GM23338 (cell line): ENCODE data around the gene POLR3G. TPM values are rescaled to one million over a fixed set of nuclear protein-coding genes. Genes with fewer than 3 reads are reported as not detected.

ENCODE experiments used
- ATAC-seq: fragments of 200-7000 bp; cut with Tn5 transposase; 3 replicates; pipeline ENCODE4 v1.9.1; 2020
- DNase-seq: peaks from one replicate; pipeline ENCODE4 v3.0.0-alpha.2; 2015; ENCODE audit warnings: low spot score
- H2AFZ ChIP-seq: fragments of 200-600 bp; sonication (generic); 2 replicates; pipeline ENCODE4 v1.8.0; 2016; ENCODE audit warnings: antibody characterized with exemption, mild to moderate bottlenecking, moderate library complexity
- H3F3A ChIP-seq: fragments of 200-600 bp; sonication (generic); replicated peaks from 2 replicates; pipeline ENCODE4 v1.8.0; 2017; ENCODE audit warnings: antibody characterized with exemption, mixed run types, low read depth
- H3K27ac ChIP-seq: fragments of 200-600 bp; sonication (generic); 2 replicates; pipeline ENCODE4 v1.6.1; 2016; ENCODE audit warnings: low read depth
- H3K27me3 ChIP-seq: fragments of 200-600 bp; sonication (generic); 2 replicates; pipeline ENCODE4 v1.8.0; 2016; ENCODE audit warnings: mild to moderate bottlenecking, mixed run types, moderate library complexity; ENCODE audit not compliant: insufficient read depth
- H3K36me3 ChIP-seq: fragments of 200-600 bp; sonication (generic); 2 replicates; pipeline ENCODE4 v1.8.0; 2016; ENCODE audit warnings: mild to moderate bottlenecking; ENCODE audit not compliant: insufficient read depth
- H3K4me1 ChIP-seq: fragments of 200-600 bp; sonication (generic); 2 replicates; pipeline ENCODE4 v1.8.0; 2016; ENCODE audit warnings: mild to moderate bottlenecking, moderate library complexity; ENCODE audit not compliant: insufficient read depth
- H3K4me2 ChIP-seq: fragments of 200-600 bp; sonication (generic); 2 replicates; pipeline ENCODE4 v1.7.1; 2017; ENCODE audit warnings: mixed run types
- H3K4me3 ChIP-seq: fragments of 200-600 bp; sonication (generic); 2 replicates; pipeline ENCODE4 v1.6.1; 2016; ENCODE audit warnings: mixed run types
- H3K79me2 ChIP-seq: fragments of 200-600 bp; sonication (generic); replicated peaks from 2 replicates; pipeline ENCODE4 v1.8.0; 2017; ENCODE audit warnings: mild to moderate bottlenecking; ENCODE audit not compliant: insufficient read depth
- H3K9me2 ChIP-seq: fragments of 200-600 bp; sonication (generic); 2 replicates; pipeline ENCODE4 v1.8.0; 2017; ENCODE audit not compliant: insufficient read depth
- H4K20me1 ChIP-seq: fragments of 200-600 bp; sonication (generic); replicated peaks from 2 replicates; pipeline ENCODE4 v1.8.0; 2017; ENCODE audit warnings: mild to moderate bottlenecking; ENCODE audit not compliant: insufficient read depth
- H3K27ac Mint-ChIP-seq: 2 replicates; pipeline ENCODE4 v1.8.0; 2020; ENCODE audit warnings: inconsistent platforms, mild to moderate bottlenecking, moderate library complexity, mixed read lengths
- H3K27me3 Mint-ChIP-seq: 3 replicates; pipeline ENCODE4 v1.8.0; 2022; ENCODE audit warnings: low read depth, mild to moderate bottlenecking, moderate library complexity, mixed read lengths, inconsistent platforms; ENCODE audit not compliant: insufficient read depth, poor library complexity
- H3K36me3 Mint-ChIP-seq: 3 replicates; pipeline ENCODE4 v1.8.0; 2021; ENCODE audit warnings: low read depth, mild to moderate bottlenecking, inconsistent platforms, moderate library complexity, mixed read lengths
- H3K4me1 Mint-ChIP-seq: 3 replicates; pipeline ENCODE4 v1.8.0; 2020; ENCODE audit warnings: mild to moderate bottlenecking, inconsistent platforms, mixed read lengths
- H3K4me3 Mint-ChIP-seq: 3 replicates; pipeline ENCODE4 v1.8.0; 2021; ENCODE audit warnings: moderate library complexity, mild to moderate bottlenecking, inconsistent platforms, mixed read lengths
- H3K9me3 Mint-ChIP-seq: 3 replicates; pipeline ENCODE4 v1.8.0; 2020; ENCODE audit warnings: moderate library complexity, mild to moderate bottlenecking, inconsistent platforms, mixed read lengths
- EZH2 ChIP-seq: fragments of 200-600 bp; sonication (generic); IDR thresholded peaks from one replicate; pipeline ENCODE4 v1.8.0; 2017; ENCODE audit warnings: antibody characterized with exemption, mild to moderate bottlenecking, low read depth; ENCODE audit not compliant: unreplicated experiment
- JUNB ChIP-seq: IDR thresholded peaks from one replicate; pipeline ENCODE4 v1.6.1; 2016; ENCODE audit warnings: antibody characterized with exemption; ENCODE audit not compliant: unreplicated experiment
- NANOG ChIP-seq: IDR thresholded peaks from 2 replicates; pipeline ENCODE4 v1.6.1; 2016; ENCODE audit warnings: antibody characterized with exemption, borderline replicate concordance
- POLR2AphosphoS5 ChIP-seq: IDR thresholded peaks from 2 replicates; pipeline ENCODE4 v1.6.1; 2016; ENCODE audit warnings: antibody characterized with exemption, low read depth
- REST ChIP-seq: IDR thresholded peaks from one replicate; pipeline ENCODE4 v1.6.1; 2018; ENCODE audit warnings: antibody characterized with exemption; ENCODE audit not compliant: unreplicated experiment
- ZNF331 ChIP-seq: fragments of 250-450 bp; sonication (Bioruptor Pico); IDR thresholded peaks from 2 replicates; pipeline ENCODE4 v1.5.0; 2020; ENCODE audit warnings: low read depth, mild to moderate bottlenecking, moderate library complexity
- polyA plus RNA-seq: library from polyadenylated mRNA; unstranded; fragments of >200 nt; fragmentation: Nextera tagmentation; extraction: Ambion mirVana; gene quantifications from 2 replicates; pipeline ENCODE4 v1.2.1, GENCODE V29; 2016
- total RNA-seq: library from RNA; depleted of rRNA; stranded (reverse); fragments of >200 nt; shearing (Covaris generic); gene quantifications from 2 replicates; pipeline ENCODE4 v1.2.3, GENCODE V29; 2014
- TF ChIP-seq, protein P1 (sequence below): fragments of 250-450 bp; sonication (Bioruptor Pico); IDR thresholded peaks from 2 replicates; pipeline ENCODE4 v1.5.0; 2020; ENCODE audit warnings: mild to moderate bottlenecking, moderate library complexity
- TF ChIP-seq, protein P2 (sequence below), 2 experiments: fragments of 200-600 bp in 1 of 2; sonication (generic) in 1 of 2; conservative IDR thresholded peaks; 2 replicates each; pipeline versions ENCODE4 v1.5.1 to v1.6.1; 2016 to 2017; ENCODE audit warnings: antibody characterized with exemption in 2 of 2, low read depth in 2 of 2, mild to moderate bottlenecking in 2 of 2, moderate library complexity in 1 of 2
- TF ChIP-seq, protein P3 (sequence below): IDR thresholded peaks from 2 replicates; pipeline ENCODE4 v1.6.1; 2016; ENCODE audit warnings: antibody characterized with exemption

The POLR3G gene
- total and polyA plus RNA-seq, 2 experiments from 2014 or later, result 147 to 376 TPM

DNA sequence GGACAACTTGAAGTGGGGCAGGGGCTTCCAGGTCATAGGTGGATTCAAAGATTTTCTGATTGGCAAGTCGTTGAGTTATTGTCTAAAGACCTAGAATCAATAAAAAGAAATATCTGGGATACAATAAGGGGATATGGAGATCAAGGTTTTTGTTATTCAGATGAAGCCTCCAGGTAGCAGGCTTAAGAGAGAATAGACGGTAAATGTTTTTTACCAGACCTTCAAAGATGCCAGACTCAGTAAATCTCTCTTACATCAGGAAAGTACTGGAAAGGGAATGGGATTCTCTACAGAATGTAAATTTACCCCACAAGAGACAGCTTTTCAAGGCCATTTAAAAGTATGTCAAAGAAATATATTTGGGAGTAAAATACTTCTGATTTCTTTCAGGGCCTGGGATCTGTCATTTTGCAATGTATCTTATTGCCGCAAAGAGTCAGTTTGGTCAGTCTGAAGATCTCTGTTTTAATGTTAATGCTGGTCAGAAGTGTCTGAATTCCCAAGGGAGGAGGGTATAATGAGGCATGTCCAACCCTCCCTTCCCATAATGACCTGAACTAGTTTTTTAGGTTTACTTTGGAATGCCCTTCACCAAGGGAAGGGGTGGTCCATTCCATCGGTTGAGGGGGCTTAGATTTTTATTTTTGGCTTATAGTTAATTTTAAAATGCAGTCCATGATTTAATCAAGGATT is 68.3 kb downstream of the POLR3G start (continued):
- TF ChIP-seq, protein P1, sequence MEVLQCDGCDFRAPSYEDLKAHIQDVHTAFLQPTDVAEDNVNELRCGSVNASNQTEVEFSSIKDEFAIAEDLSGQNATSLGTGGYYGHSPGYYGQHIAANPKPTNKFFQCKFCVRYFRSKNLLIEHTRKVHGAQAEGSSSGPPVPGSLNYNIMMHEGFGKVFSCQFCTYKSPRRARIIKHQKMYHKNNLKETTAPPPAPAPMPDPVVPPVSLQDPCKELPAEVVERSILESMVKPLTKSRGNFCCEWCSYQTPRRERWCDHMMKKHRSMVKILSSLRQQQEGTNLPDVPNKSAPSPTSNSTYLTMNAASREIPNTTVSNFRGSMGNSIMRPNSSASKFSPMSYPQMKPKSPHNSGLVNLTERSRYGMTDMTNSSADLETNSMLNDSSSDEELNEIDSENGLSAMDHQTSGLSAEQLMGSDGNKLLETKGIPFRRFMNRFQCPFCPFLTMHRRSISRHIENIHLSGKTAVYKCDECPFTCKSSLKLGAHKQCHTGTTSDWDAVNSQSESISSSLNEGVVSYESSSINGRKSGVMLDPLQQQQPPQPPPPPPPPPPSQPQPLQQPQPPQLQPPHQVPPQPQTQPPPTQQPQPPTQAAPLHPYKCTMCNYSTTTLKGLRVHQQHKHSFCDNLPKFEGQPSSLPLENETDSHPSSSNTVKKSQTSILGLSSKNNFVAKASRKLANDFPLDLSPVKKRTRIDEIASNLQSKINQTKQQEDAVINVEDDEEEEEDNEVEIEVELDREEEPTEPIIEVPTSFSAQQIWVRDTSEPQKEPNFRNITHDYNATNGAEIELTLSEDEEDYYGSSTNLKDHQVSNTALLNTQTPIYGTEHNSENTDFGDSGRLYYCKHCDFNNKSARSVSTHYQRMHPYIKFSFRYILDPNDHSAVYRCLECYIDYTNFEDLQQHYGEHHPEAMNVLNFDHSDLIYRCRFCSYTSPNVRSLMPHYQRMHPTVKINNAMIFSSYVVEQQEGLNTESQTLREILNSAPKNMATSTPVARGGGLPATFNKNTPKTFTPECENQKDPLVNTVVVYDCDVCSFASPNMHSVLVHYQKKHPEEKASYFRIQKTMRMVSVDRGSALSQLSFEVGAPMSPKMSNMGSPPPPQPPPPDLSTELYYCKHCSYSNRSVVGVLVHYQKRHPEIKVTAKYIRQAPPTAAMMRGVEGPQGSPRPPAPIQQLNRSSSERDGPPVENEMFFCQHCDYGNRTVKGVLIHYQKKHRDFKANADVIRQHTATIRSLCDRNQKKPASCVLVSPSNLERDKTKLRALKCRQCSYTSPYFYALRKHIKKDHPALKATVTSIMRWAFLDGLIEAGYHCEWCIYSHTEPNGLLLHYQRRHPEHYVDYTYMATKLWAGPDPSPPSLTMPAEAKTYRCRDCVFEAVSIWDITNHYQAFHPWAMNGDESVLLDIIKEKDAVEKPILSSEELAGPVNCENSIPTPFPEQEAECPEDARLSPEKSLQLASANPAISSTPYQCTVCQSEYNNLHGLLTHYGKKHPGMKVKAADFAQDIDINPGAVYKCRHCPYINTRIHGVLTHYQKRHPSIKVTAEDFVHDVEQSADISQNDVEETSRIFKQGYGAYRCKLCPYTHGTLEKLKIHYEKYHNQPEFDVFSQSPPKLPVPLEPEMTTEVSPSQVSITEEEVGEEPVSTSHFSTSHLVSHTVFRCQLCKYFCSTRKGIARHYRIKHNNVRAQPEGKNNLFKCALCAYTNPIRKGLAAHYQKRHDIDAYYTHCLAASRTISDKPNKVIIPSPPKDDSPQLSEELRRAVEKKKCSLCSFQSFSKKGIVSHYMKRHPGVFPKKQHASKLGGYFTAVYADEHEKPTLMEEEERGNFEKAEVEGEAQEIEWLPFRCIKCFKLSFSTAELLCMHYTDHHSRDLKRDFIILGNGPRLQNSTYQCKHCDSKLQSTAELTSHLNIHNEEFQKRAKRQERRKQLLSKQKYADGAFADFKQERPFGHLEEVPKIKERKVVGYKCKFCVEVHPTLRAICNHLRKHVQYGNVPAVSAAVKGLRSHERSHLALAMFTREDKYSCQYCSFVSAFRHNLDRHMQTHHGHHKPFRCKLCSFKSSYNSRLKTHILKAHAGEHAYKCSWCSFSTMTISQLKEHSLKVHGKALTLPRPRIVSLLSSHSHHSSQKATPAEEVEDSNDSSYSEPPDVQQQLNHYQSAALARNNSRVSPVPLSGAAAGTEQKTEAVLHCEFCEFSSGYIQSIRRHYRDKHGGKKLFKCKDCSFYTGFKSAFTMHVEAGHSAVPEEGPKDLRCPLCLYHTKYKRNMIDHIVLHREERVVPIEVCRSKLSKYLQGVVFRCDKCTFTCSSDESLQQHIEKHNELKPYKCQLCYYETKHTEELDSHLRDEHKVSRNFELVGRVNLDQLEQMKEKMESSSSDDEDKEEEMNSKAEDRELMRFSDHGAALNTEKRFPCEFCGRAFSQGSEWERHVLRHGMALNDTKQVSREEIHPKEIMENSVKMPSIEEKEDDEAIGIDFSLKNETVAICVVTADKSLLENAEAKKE (CRISPR knock-in tag), result no peak
- TF ChIP-seq NANOG, result peak; percentile 50; the same call in 1 of the 2 replicates

DNA sequence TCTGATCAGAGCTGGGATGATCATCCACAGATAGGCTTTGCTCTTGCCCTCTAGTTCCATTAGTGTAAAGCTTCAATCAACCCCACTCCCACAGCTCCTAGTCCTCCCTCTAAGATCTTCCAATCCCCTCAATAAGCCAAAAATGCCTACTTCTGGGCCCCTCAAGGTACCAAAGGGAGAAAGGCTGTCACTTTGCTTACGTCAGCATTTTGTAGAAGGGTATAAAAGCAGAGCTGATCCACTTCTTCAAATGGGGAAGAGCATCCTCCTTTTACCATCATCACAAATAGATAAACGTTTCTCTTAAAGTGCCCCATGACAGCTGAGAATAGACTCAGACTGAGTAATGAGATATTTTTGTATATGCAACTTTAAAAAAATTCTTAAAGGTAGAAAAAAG is 70.8 kb downstream of the POLR3G start:
- no peaks in the 10 kb centered on the region; the same call in 2 of the 3 replicates for H3K9me3 Mint-ChIP-seq
- TF ChIP-seq REST, result no peak
- TF ChIP-seq NANOG, result no peak
- TF ChIP-seq JUNB, result no peak
- no peak for TF ChIP-seq EZH2
- no peak for TF ChIP-seq POLR2AphosphoS5
- TF ChIP-seq, protein P2, sequence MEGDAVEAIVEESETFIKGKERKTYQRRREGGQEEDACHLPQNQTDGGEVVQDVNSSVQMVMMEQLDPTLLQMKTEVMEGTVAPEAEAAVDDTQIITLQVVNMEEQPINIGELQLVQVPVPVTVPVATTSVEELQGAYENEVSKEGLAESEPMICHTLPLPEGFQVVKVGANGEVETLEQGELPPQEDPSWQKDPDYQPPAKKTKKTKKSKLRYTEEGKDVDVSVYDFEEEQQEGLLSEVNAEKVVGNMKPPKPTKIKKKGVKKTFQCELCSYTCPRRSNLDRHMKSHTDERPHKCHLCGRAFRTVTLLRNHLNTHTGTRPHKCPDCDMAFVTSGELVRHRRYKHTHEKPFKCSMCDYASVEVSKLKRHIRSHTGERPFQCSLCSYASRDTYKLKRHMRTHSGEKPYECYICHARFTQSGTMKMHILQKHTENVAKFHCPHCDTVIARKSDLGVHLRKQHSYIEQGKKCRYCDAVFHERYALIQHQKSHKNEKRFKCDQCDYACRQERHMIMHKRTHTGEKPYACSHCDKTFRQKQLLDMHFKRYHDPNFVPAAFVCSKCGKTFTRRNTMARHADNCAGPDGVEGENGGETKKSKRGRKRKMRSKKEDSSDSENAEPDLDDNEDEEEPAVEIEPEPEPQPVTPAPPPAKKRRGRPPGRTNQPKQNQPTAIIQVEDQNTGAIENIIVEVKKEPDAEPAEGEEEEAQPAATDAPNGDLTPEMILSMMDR (conservative IDR thresholded peaks at IDR 0.05; ENCODE audit: low read depth in 2 of 2), result no peak
- TF ChIP-seq, protein P3, sequence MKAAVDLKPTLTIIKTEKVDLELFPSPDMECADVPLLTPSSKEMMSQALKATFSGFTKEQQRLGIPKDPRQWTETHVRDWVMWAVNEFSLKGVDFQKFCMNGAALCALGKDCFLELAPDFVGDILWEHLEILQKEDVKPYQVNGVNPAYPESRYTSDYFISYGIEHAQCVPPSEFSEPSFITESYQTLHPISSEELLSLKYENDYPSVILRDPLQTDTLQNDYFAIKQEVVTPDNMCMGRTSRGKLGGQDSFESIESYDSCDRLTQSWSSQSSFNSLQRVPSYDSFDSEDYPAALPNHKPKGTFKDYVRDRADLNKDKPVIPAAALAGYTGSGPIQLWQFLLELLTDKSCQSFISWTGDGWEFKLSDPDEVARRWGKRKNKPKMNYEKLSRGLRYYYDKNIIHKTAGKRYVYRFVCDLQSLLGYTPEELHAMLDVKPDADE, result no peak
- no peak for TF ChIP-seq ZNF331 (CRISPR knock-in tag)

More for the DNA sequence above, 70.8 kb downstream of the POLR3G start:
- Mint-ChIP-seq H3K27ac (no peak overlapping the region), H3K4me3 (no peak overlapping the region), H3K4me1 (peaks cover 46% of the 10 kb centered on the region), H3K27me3 (peaks cover 3% of the 10 kb centered on the region), H3K36me3 (peaks cover 4% of the 10 kb centered on the region; the same call in 2 of the 3 replicates)
- Histone ChIP-seq H3K27ac (no peak overlapping the region), H3K4me2 (no peak overlapping the region), H3K4me1 (peaks cover 44% of the 10 kb centered on the region), H3K27me3 (no peaks in the 10 kb centered on the region), H3K4me3 (no peak overlapping the region), H3K9me2 (peaks cover 8% of the 10 kb centered on the region; the same call in 1 of the 2 replicates), H3K36me3 (no peaks in the 10 kb centered on the region), H3K79me2 (no peaks in the 10 kb centered on the region), H3F3A (no peaks in the 10 kb centered on the region), H4K20me1 (no peaks in the 10 kb centered on the region), H2AFZ (no peak overlapping the region)
- ATAC-seq (no peak), DNase-seq (no peak)
